Left ventricle myocardium inferior (tissue), 1 donor: ENCODE data around the gene MAU2. TPM values are rescaled to one million over a fixed set of nuclear protein-coding genes. Genes with fewer than 3 reads are reported as not detected.
A peak's percentile ranks its signal among the peaks of the same experiment; 100 is the strongest.

Experiments
- DNase-seq: peaks from one replicate; pipeline ENCODE4 v3.0.0-alpha.2; 2020
- H3K27ac ChIP-seq: fragments of 200-600 bp; replicated peaks from 2 replicates; pipeline ENCODE4 v1.8.0; 2021
- H3K27me3 ChIP-seq: fragments of 200-600 bp; 2 replicates; pipeline ENCODE4 v1.8.0; 2021; ENCODE audit warnings: low read depth
- H3K36me3 ChIP-seq: fragments of 200-600 bp; 2 replicates; pipeline ENCODE4 v1.8.0; 2021
- H3K4me1 ChIP-seq: fragments of 200-600 bp; 2 replicates; pipeline ENCODE4 v1.8.0; 2021
- H3K4me3 ChIP-seq: fragments of 200-600 bp; 2 replicates; pipeline ENCODE4 v1.8.0; 2021; ENCODE audit warnings: mild to moderate bottlenecking, moderate library complexity
- H3K9me3 ChIP-seq: fragments of 200-600 bp; replicated peaks from 2 replicates; pipeline ENCODE4 v1.8.0; 2021
- CTCF ChIP-seq: fragments of 200-600 bp; IDR thresholded peaks from 2 replicates; pipeline ENCODE4 v1.8.0; 2021; ENCODE audit warnings: antibody characterized with exemption, mild to moderate bottlenecking, borderline replicate concordance
- intact Hi-C: fragments of 100-400 bp; cut with micrococcal nuclease; formaldehyde crosslinking; loops from one replicate; pipeline ENCODE4 v1.11.0; 2022
- total RNA-seq: library from RNA; stranded (reverse); fragmentation: NEBNext Ultra II Directional; extraction: Animal tissue kit (Norgen Biotek cat#: 25700); gene quantifications from one replicate; pipeline ENCODE4 v1.2.1, GENCODE V29; 2021
- donor health status: DM: no; HTN: yes; CAD: no; lungs with severe emphysema.

MAU2 gene
- total RNA-seq, 1 donor from 2014 or later, result 33.0 TPM

- H3K27ac ChIP-seq, result no peak overlapping the region
- no peak for TF ChIP-seq CTCF
- no peaks in the 10 kb centered on the region for H3K27me3 ChIP-seq
- no peak overlapping the region for H3K4me3 ChIP-seq
- intact Hi-C loops, result no loop called here
- peaks cover 11% of the 10 kb centered on the region for H3K4me1 ChIP-seq
- DNase-seq, result no peak
- no peaks in the 10 kb centered on the region for H3K9me3 ChIP-seq
- H3K36me3 ChIP-seq, result peaks cover 97% of the 10 kb centered on the region
These were observed 14.4 kb upstream of the MAU2 start for GRCh38 chr19:19306191-19306590.

GRCh38 chr19:19308373-19308772, 12.3 kb upstream of the MAU2 start:
- H3K27me3 ChIP-seq, result no peaks in the 10 kb centered on the region
- no peak for TF ChIP-seq CTCF
- no peak overlapping the region for H3K4me3 ChIP-seq
- H3K27ac ChIP-seq, result no peak overlapping the region
- H3K9me3 ChIP-seq, result no peaks in the 10 kb centered on the region
- intact Hi-C loops, result no loop called here
- H3K4me1 ChIP-seq, result peaks cover 11% of the 10 kb centered on the region
- no peak for DNase-seq
- H3K36me3 ChIP-seq, result peaks cover 96% of the 10 kb centered on the region

- no peak for DNase-seq
- Histone ChIP-seq H3K36me3 (peaks cover 59% of the 10 kb centered on the region), H3K4me3 (no peak overlapping the region), H3K9me3 (no peaks in the 10 kb centered on the region), H3K27ac (peak overlapping the region; percentile 72), H3K27me3 (no peaks in the 10 kb centered on the region), H3K4me1 (peaks cover 23% of the 10 kb centered on the region)
- no peak for TF ChIP-seq CTCF
- intact Hi-C loops, result no loop called here
These were observed 5.2 kb upstream of the MAU2 start for GRCh38 chr19:19315444-19315843.

GRCh38 chr19:19316082-19316481, 4.5 kb upstream of the MAU2 start:
- no peak for TF ChIP-seq CTCF
- H3K4me1 ChIP-seq, result peaks cover 27% of the 10 kb centered on the region
- H3K9me3 ChIP-seq, result no peaks in the 10 kb centered on the region
- no peak for DNase-seq
- H3K27me3 ChIP-seq, result no peaks in the 10 kb centered on the region
- H3K27ac ChIP-seq, result peak overlapping the region; percentile 72
- H3K4me3 ChIP-seq, result no peak overlapping the region
- intact Hi-C loops, result no loop called here
- H3K36me3 ChIP-seq, result peaks cover 54% of the 10 kb centered on the region

- Histone ChIP-seq H3K27me3 (no peaks in the 10 kb centered on the region), H3K4me3 (peak overlapping the region; percentile 100), H3K9me3 (no peaks in the 10 kb centered on the region), H3K36me3 (peaks cover 33% of the 10 kb centered on the region), H3K27ac (peak overlapping the region; percentile 93), H3K4me1 (peaks cover 65% of the 10 kb centered on the region)
- no peak for TF ChIP-seq CTCF
- no peak for DNase-seq
- intact Hi-C loops, result no loop called here
These were observed 783 bp upstream of the MAU2 start for GRCh38 chr19:19319732-19320360.
